ENCODE measurements around the gene SPEG. TPM values are rescaled to one million over a fixed set of nuclear protein-coding genes. Genes with fewer than 3 reads are reported as not detected.

SPEG gene
- total and polyA plus RNA-seq, 2 of the 13 experiments (the other 11 are each of a cell fraction or from before 2014, with no cell fraction given) = 0.18 to 0.24 TPM

DNA sequence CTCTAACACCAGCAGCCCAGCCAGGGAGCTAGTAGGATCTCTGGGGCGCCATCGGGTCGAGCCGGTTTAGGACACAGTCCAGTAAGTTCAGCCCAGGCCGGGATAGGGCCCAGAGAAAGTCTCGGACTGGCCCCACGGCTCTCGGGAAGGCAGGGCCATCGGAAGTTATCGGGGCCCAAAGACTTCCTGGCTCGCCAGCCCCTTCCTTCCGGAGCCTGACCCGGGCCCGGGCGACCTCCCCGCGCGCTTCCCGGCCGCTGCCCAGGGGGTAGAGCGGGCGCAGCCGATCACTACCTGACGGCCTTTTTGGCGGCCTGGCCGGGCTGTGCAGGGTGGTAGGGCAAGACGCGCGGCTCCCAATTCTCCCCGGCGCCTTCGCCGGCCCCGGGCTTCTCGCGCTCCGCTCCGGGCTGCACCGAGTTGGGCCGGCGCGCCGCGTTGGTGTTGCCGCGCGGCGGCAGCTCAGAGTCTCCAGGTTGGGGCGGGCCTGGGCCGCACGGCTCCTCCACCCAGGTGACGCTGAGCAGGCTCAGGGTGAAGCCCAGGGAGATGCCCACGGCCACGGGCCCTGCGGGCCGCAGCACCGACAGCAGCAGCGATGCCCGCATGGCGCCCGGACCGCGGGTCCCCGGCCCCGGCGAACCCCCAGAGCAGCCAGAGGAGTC is 108.4 kb downstream of the SPEG start (continued):
- TF ChIP-seq, protein P1, sequence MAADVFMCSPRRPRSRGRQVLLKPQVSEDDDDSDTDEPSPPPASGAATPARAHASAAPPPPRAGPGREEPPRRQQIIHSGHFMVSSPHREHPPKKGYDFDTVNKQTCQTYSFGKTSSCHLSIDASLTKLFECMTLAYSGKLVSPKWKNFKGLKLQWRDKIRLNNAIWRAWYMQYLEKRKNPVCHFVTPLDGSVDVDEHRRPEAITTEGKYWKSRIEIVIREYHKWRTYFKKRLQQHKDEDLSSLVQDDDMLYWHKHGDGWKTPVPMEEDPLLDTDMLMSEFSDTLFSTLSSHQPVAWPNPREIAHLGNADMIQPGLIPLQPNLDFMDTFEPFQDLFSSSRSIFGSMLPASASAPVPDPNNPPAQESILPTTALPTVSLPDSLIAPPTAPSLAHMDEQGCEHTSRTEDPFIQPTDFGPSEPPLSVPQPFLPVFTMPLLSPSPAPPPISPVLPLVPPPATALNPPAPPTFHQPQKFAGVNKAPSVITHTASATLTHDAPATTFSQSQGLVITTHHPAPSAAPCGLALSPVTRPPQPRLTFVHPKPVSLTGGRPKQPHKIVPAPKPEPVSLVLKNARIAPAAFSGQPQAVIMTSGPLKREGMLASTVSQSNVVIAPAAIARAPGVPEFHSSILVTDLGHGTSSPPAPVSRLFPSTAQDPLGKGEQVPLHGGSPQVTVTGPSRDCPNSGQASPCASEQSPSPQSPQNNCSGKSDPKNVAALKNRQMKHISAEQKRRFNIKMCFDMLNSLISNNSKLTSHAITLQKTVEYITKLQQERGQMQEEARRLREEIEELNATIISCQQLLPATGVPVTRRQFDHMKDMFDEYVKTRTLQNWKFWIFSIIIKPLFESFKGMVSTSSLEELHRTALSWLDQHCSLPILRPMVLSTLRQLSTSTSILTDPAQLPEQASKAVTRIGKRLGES (CRISPR knock-in tag; IDR thresholded peaks at IDR 0.05; ENCODE audit: borderline replicate concordance) = no peak
- TF ChIP-seq TEAD3 (CRISPR knock-in tag; optimal IDR thresholded peaks at IDR 0.05; ENCODE audit: borderline replicate concordance) = peak; percentile 55
- no peak; the same call in 1 of the 2 replicates for TF ChIP-seq RARG (CRISPR knock-in tag; IDR thresholded peaks at IDR 0.05; ENCODE audit: low read depth)
- TF ChIP-seq, protein P2, sequence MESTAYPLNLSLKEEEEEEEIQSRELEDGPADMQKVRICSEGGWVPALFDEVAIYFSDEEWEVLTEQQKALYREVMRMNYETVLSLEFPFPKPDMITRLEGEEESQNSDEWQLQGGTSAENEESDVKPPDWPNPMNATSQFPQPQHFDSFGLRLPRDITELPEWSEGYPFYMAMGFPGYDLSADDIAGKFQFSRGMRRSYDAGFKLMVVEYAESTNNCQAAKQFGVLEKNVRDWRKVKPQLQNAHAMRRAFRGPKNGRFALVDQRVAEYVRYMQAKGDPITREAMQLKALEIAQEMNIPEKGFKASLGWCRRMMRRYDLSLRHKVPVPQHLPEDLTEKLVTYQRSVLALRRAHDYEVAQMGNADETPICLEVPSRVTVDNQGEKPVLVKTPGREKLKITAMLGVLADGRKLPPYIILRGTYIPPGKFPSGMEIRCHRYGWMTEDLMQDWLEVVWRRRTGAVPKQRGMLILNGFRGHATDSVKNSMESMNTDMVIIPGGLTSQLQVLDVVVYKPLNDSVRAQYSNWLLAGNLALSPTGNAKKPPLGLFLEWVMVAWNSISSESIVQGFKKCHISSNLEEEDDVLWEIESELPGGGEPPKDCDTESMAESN (CRISPR knock-in tag; conservative IDR thresholded peaks at IDR 0.05) = peak; percentile 54; the same call in 1 of the 2 replicates
- no peak for TF ChIP-seq ZNF772 (CRISPR knock-in tag; IDR thresholded peaks at IDR 0.05)
- TF ChIP-seq ZNF775 (CRISPR knock-in tag; IDR thresholded peaks at IDR 0.05; ENCODE audit: borderline replicate concordance) = no peak
- peak; percentile 45; the same call in 1 of the 2 replicates for TF ChIP-seq KMT2A (CRISPR knock-in tag; IDR thresholded peaks at IDR 0.05)
- TF ChIP-seq NFKBIZ (CRISPR knock-in tag; IDR thresholded peaks at IDR 0.05) = no peak
- peak; percentile 55; the same call in 1 of the 2 replicates for TF ChIP-seq MYC (CRISPR knock-in tag; IDR thresholded peaks at IDR 0.05; ENCODE audit: borderline replicate concordance)
- TF ChIP-seq ZNF562 (CRISPR knock-in tag; IDR thresholded peaks at IDR 0.05; ENCODE audit: borderline replicate concordance) = no peak
- TF ChIP-seq, protein P3, sequence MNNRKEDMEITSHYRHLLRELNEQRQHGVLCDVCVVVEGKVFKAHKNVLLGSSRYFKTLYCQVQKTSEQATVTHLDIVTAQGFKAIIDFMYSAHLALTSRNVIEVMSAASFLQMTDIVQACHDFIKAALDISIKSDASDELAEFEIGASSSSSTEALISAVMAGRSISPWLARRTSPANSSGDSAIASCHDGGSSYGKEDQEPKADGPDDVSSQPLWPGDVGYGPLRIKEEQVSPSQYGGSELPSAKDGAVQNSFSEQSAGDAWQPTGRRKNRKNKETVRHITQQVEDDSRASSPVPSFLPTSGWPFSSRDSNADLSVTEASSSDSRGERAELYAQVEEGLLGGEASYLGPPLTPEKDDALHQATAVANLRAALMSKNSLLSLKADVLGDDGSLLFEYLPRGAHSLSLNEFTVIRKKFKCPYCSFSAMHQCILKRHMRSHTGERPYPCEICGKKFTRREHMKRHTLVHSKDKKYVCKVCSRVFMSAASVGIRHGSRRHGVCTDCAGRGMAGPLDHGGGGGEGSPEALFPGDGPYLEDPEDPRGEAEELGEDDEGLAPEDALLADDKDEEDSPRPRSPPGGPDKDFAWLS (CRISPR knock-in tag; IDR thresholded peaks at IDR 0.05; ENCODE audit: borderline replicate concordance) = 0 out of 2 replicates have a peak, but pooled peaks have one; percentile 58
- 0 out of 2 replicates have a peak, but pooled peaks have one; percentile 23 for TF ChIP-seq ZBTB7B (CRISPR knock-in tag; IDR thresholded peaks at IDR 0.05)
- no peak for TF ChIP-seq ZNF816 (CRISPR knock-in tag; IDR thresholded peaks at IDR 0.05; ENCODE audit: borderline replicate concordance)
- no peak for TF ChIP-seq SNAI1 (CRISPR knock-in tag; IDR thresholded peaks at IDR 0.05; ENCODE audit: borderline replicate concordance)
- TF ChIP-seq NKX3-1 (CRISPR knock-in tag; IDR thresholded peaks at IDR 0.05) = peak; percentile 33; the same call in 1 of the 2 replicates
- no peak for TF ChIP-seq ZEB1 (IDR thresholded peaks at IDR 0.05; ENCODE audit: insufficient replicate concordance, low read depth)
- TF ChIP-seq ZNF550 (CRISPR knock-in tag; IDR thresholded peaks at IDR 0.05; ENCODE audit: borderline replicate concordance) = no peak
- TF ChIP-seq ZNF564 (CRISPR knock-in tag; IDR thresholded peaks at IDR 0.05) = peak; percentile 63; the same call in 1 of the 2 replicates
- TF ChIP-seq TBX2 (CRISPR knock-in tag; IDR thresholded peaks at IDR 0.05; ENCODE audit: borderline replicate concordance) = peak; percentile 28
- 0 out of 2 replicates have a peak, but pooled peaks have one; percentile 80 for TF ChIP-seq GLI4 (CRISPR knock-in tag; IDR thresholded peaks at IDR 0.05; ENCODE audit: borderline replicate concordance)
